Measurements from ENCODE around the gene BEX3.
"Not testable (repeated sequence)": the region's sequence is repeated elsewhere in the genome, so short reads cannot be mapped to it uniquely, and the experiment has no call there.

BEX3 gene

DNA sequence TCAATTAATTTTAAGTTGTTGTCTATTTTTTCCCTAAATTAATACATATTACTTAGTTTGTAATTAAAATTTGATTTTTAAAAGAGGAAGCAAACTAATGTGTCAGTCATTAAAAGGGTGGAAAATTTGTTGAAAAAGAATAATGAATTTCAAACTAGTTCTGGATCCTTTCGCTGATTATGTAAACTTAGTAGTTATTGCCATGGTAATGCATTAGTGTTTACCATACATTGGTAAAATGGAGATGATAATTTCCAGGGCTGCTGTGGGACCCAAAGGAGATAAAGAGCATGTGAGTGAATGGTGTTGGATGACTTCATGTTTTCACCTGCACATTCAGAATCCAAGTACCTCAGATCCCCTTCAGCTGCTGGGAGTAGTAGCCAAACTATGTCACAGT, 6.5 kb downstream of the BEX3 start:
- DNase-seq (ENCODE audit: low spot score), result no peak

DNA sequence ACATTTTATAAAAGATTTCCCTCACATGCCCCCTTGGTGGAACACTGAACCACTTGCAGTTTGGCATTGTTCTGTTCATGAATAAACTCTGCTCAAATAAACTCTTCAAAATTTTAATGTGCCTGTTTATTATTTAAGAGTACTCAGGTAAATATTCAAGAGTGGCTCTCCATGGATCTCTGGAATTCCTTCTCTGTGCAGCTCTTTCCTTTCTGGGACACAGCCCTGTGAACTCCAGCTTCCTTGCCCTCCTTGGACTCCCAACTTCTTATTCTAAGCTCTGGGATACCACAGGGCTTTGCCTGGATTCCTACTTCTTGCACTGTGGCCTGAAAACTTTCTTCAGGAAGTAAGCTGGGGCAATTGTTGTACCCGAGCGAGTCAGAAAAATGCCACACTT, 8.3 kb downstream of the BEX3 start:
- DNase-seq (ENCODE audit: low spot score), result no peak

DNA sequence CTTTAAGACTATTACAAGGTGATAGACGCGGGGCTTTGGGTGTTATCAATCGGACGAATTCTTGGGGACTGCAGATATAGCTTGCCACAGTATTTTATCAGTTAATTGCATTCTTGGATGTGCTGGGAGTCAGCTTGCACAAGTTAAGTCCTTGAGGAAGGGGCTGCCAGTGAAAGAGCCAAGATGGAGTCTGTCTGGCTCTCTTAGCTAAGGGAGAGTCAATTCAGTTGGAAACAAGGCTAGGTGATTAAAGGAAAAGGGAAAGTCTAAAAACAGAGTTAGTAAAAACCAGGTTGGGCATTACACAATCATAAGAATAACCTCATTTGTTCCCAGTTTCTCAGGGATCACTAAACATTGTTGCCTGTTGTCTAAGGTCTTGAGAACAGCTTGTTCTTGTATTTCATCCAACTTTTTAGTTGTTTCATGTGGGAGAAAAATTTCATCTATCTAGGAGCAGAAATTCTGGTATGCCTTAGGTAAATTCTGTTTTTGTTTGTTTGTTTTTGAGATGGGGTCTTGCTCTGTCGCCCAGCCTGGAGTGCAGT, 9.0 kb downstream of the BEX3 start:
- DNase-seq (ENCODE audit: low spot score), result not testable (repeated sequence)

DNA sequence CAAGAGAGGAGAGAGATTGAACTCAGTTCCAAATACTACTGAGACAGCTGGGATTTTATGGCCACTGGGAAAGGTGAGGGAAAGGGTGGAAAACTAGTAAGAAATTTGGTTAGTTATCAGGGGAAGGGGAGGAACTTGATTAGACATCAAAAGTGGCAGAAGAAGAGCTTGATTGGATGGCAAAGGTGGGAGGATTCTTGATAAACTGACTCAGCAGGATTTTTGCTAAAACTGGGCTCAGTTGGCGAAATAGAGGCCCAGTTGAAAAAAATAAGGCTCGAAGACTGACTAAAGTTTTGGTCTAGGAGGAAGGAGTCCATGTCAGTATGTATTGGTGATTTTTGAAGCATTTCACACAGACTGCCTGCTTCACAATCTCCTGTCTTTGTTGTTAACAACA, 10.0 kb downstream of the BEX3 start:
- DNase-seq (ENCODE audit: low spot score), result no peak

DNA sequence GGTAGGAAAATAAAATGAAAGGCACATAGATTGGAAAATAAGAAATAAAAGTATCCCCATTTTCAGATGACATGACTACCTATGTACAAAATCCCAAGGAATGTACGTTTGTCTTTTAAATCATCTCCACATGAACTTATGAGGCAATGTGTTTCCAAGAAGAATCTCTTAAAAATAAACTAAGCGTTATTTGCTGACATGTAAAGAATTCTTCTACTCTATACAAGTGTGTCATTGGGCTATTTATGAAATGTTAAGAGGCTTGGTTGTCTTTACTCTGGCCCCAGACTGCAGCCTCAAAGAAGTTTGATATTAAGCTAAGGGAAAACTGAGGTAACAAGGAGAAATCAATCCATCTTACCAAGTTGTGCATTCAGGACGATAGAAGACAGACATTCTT, 17.1 kb downstream of the BEX3 start:
- DNase-seq (ENCODE audit: low spot score), result no peak

DNA sequence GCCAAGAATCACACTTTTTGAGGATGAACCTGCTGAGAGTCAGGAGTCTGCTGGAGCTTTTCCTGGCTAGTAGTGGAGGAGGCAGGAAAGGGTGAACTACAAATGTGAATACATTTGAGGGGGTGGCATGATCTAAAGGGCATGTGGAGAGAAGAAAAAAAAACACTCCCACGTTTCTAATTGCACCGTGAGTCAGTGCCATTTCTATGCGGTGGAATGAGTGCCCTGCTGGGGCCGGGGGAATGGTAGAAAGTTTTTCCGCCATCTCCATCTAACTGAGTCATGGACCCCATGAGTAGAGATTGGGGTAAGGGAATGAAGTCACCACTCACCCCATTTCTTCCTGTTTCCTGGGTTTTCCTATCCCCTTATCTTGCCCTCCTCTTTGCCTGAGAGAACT, 19.8 kb downstream of the BEX3 start:
- DNase-seq (ENCODE audit: low spot score), result no peak

DNA sequence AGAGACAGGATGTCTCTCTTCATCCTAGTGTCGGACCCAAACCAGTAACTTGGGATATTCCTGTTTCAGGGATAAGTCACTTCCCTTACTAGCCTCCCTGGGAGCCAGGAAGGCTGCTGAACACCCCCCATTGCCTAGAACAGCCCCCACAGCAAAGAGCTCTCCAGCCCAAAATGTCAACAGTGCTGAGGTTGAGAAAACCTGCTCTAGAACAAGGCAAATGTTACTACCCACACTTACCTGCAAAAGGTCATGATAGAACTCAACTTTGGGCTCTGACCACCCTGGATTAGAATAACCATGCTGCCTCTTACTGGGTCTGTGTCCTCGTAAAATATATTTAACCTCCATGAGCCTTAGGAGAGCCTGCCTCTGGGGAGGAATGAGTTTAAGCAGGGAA, 20.3 kb downstream of the BEX3 start:
- no peak for DNase-seq (ENCODE audit: low spot score)

DNA sequence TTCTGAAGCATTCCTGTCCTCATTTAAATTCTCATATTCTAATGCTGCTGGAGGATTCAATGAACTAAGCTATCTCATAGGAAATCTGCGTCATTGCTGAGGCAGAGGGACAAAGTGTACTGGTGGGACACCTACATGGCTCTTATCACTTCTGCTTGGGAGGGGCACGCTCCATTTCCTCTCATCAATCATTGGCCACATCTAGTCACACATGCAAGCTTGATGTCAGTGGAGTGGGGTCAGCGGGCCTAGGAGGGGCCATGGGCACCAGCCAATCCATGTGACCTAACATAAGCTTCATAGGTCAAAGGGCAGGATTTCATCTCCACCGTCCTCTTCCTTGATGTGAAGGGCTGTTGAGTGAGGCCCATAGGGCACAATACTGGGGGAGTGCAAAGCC, 21.4 kb downstream of the BEX3 start:
- no peak for DNase-seq (ENCODE audit: low spot score)

DNA sequence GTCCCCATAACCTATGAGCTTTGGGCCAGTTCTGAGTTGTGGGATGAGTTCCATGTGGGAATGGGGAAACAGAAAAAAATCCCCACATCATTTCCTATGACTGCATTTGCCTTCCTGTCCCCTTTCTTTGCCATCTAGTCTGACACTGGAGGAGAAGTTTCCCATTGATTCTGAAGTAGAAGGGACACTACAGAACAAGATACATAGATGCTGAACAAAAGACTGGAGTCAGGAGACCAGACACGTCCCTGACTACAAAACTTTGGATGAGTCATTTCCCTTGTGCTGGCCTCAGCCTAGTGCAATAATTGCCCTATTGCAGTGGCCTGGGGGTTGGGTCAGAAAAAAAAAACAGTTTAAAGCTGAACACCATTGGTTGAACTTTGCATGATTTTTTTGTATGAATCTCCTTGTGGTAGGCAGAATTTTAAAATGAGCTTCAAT, 22.1 kb downstream of the BEX3 start:
- DNase-seq (ENCODE audit: low spot score), result peak; percentile 66

DNA sequence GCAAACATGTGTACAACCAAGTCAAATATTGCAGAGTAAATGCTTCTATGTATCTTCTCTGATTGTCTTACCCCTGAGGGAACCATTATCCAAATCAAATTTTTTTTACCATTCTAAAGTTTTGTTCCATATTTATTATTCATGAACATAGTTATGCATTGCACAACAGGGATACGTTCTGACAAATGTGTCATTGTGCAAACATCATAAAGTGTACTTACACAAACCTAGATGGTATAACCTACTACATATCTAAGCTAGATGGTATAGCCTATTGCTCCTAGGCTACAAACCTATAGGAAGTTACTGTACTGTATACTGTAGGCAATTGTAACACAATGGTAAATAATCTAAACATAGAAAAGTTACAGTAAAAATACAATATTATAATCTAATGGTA, 23.4 kb downstream of the BEX3 start:
- DNase-seq (ENCODE audit: low spot score), result no peak

DNA sequence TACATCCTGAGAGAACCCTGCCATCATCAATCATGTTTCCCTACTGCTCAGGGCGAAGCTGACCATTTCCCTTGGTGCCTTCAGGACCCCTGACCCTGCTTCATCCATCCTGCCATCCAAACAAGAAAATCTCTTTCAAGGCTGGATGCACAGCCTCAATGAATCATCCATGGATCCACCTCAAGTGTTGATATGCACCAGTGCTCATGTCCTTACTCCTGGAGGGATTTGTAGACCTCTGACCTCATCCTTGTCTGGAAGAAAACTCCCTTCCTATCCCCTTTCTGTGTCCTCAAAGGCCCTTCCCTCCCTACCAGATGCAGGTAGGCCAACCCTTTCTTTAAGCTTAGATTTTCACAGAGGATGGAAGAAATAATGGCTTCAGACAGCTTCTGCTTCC, 24.6 kb downstream of the BEX3 start:
- no peak for DNase-seq (ENCODE audit: low spot score)

DNA sequence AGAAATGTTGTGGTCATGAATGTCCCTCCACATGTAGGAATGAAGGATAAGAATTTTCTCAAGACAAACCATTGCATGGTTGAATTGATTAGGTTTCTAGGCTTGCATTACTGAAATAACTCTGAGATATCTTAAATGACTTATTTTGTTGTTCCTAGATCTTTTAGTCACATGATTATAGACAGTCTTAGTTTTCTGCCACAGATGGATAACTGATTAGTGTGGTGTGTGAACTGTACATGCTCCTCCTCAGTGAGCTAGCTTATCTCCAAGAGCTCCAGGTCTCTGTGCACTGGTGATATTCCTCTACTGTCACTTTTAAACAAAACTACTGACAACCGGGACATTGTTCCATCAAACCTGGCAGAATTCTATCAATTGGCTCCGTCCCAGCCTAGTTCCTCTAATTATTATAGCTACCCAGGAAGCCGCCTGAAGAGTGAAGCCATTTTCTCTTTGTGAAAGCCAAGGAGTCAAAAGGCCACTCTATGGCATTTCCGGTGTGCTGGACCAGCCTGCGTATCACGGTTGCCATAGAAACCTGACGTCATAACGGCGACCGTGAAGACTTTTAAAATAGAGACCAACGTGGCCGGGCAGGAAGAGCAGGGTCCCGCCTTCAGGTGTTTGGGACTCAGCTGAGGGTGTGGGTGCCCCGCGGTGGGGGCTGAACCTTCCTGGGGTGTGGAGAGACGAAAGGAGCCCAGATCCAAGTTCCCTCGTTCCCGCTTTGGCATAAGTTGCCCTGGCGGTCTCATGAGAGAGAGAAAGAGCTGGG, 28.1 kb downstream of the BEX3 start:
- DNase-seq (ENCODE audit: low spot score), result peak; percentile 66

DNA sequence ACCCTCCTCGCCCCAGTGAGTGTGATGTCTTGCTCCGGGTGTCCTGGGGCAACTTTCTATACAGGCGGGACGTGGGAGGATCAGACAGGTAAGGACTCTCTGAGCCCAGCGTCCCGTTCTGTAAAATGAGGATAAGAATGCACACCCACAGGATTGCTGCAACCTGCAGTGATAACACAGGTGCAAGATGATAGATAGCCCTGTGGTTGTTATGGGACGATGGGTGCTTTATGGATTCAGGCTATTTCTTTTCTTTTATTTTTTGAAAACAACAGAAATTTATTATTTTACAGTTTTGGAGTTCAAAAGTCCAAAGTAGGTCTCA, 28.6 kb downstream of the BEX3 start:
- DNase-seq (ENCODE audit: low spot score), result no peak

DNA sequence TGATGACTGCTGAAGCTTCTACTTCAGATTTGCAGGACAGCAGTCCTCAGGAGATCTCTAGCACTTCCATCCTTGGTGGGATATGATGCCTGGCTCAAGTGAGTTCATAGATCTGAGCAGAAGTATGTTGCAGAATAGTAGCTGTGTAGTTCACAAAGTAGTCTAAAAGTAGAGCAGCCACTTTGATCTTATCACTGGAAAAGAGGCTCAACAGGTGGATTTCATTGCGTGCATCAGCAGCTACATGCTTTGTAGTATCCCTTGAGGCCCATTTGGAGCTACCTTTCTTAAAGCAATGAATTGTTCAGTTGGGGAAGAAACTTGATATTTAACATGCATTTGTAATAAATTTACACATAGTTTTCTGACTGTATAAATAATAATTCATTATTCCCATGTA, 29.9 kb downstream of the BEX3 start:
- DNase-seq (ENCODE audit: low spot score), result no peak

DNA sequence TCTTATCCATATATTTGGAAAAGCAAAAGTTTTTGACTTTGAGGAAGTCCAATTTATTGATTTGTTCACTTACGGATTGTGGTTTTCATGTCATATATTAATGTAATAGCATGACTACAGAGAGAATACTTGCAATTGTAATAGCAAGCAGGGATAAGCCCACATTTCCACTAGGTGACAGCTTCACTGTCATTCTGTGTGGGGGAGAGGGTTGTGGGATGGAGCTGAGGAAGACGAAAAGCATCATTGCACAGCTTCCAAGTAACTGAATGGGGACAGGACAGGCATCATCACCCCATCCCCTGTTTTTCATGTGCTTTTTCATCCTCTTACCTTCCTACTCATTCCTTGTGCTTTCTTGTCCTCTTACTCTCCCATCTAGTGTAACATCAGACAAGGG, 31.4 kb downstream of the BEX3 start:
- no peak for DNase-seq (ENCODE audit: low spot score)

DNA sequence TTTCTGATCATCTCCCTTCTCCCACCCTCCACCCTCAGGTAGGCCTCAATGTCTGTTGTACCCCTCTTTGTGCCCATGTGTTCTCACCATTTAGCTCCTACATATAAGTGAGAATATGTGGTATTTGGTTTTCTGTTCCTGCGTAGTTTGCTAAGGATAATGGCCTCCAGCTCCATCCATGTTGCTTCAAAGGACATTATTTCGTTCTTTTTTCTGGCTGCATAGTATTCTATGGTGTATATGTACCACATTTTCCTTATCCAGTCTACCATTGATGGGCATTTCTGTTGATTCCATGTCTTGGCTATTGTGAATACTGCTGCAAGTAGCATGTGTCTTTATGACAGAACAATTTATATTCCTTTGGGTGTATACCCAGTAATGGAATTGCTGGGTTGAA, 35.4 kb downstream of the BEX3 start:
- DNase-seq (ENCODE audit: low spot score), result not testable (repeated sequence)

DNA sequence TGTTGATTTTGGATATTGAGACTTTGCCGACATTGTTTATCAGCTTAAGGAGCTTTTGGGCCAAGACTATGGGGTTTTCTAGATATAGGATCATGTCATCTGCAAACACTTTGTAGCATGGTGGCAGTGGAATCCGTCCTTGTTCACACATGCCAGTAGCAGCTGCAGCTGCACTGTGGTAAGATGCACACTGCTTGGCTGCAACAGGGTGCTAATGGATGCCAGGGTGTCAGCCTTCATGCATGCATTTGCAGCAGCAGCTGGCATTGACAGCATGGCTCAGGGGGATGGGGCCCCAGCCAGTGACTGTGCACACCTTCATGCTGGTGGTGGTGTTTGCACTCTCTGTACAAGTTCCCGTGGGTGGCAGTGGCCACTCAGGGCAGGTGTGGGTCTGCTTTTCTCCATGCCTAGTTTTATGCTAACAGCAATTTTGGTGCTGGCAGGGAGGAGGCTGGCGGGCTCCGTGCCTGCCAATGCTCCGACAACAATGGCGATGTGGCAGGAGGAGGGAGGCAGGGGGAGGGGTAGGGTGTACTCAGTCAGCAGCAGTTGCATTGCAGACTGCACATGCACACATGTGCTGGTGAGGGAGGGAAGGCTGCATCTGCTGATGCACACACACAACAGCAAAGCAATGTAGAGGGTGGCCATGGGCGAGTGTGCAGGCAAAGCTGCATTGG, 37.5 kb downstream of the BEX3 start:
- DNase-seq (ENCODE audit: low spot score), result no peak

DNA sequence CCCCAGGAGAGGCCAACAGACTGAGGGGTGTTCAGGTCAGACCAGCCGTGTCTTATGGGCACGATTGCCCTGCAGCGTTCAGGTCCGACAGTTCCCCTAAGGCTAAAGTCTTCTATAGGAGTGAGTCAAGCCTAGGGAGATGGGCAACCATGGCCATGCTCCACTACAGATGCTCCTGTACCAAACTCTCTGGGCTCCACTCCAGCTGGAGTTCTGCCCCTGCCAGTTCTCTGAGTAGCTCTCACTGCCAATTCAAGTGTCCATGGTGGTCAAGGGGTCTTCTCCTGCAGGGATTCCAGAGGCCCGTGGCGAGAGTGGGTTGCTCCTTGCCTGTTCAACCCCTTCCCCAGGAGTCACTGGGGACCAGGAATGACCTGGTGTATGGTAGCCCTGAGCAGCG, 38.2 kb downstream of the BEX3 start:
- DNase-seq (ENCODE audit: low spot score), result no peak

DNA sequence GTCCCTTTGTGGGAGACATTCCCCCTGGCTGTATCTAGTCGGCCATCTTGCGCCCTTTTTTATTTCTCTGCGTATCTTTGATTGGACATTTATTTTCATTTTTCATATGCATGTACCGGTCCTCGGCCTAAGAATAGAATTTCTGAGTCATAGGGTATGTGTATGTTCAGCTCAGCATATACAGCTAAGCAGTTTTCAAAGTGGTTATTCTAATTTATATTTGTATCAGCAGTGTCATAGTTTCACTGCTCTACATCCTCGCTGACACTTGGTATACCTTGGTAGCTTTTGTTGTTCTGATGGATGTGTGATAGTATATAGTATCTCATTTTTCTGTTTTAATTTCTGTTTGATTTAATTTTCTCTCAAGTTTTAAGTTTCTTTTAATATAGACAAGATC, 38.7 kb downstream of the BEX3 start:
- DNase-seq (ENCODE audit: low spot score), result no peak

DNA sequence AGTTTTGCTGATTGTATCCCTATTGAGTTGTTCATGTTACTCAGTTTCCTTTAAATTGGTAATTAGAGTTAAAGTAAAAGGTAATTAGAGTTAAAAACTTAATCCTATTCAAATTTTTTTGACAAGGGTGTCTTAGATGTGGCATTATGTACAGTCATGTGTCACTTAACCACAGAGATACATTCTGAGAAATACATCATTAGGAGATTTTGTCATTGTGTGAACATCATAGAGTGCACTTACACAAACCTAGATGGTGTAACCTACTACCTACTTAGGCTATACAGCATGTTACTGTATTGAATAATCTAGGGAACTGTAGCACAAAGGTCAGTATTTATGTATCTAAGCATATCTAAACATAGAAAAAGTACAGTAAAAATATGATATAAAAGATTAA, 39.2 kb downstream of the BEX3 start:
- no peak for DNase-seq (ENCODE audit: low spot score)

DNA sequence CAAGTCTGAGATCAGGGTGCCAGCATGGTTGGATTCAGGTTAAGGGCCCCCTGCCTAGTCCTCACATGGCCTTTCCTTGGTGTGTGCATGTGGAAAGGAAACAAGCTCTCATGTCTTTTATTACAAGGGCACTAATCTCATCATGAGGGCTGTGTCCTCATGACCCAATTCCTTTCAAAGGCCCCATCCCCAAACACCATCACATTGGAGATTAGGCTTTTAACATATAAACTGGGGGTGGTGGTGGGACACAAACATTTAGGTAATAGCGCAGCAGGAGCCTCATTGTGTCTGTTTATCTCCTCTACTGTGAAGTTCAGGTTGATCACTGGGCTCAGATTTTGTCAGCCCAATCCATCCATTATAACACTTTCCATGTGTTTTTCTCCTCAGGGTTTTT, 41.0 kb downstream of the BEX3 start:
- no peak for DNase-seq (ENCODE audit: low spot score)

DNA sequence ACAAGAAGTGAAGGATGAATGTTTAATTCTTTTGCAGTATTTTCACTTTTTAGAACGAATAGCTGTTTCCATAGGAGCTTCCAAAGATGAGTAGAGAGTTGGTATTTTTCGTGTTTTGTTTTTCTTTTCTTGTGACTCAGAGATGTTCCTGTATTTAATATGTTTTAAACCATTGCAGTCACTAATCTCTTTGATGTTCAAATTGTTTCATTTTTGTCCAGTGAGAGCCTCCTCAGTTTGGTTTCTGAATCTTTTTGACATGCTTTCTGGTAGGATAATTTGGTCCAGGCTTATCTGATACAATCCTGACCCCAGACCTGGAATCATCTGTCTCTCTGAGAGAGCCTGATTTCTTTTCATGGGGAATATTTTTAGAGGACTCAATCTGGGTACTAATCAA, 41.6 kb downstream of the BEX3 start:
- DNase-seq (ENCODE audit: low spot score), result peak; percentile 9

DNA sequence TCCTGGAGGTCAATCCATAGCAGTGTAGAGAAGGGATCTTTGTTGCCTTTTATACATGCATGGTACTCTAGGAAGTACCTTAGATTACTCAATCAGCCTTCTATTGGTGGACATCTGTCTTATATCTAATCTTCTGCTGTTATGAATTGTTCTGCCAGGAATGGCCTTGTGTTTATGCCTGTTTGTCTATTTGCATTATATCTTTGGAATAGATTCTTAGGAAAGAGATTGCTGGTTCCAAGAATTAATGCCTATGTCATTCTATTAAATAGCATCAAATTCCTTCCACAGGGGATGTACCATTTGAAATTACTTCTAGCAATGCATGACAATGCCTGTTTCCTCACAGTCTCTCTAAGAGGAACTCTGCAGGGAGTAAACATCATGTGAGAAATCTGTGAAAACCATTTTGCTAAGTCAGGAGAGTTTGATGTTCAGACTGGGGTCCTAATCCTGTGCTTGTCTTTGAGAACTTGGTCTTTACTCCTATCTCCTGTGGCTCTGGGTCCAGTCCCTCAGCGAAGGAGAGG, 42.5 kb downstream of the BEX3 start:
- DNase-seq (ENCODE audit: low spot score), result no peak
